ENCODE data around the gene ADCY9. TPM values are rescaled to one million over a fixed set of nuclear protein-coding genes. Genes with fewer than 3 reads are reported as not detected.
"Not testable (repeated sequence)": the region's sequence is repeated elsewhere in the genome, so short reads cannot be mapped to it uniquely, and the experiment has no call there.

ADCY9 gene
- total RNA-seq, 1 donor = 9.7 TPM

GRCh38 chr16:3964686-3965290 is 151.5 kb downstream of the ADCY9 start:
- Histone ChIP-seq H3K27me3 (ENCODE audit: insufficient read depth, low read length) (peaks cover 4% of the 10 kb centered on the region), H3K4me3 (ENCODE audit: low read length) (no peak overlapping the region), H3K9me3 (ENCODE audit: low read depth, low read length) (no peaks in the 10 kb centered on the region), H3K4me1 (ENCODE audit: insufficient read depth, low read length) (peaks cover 21% of the 10 kb centered on the region)

- H3K4me1 ChIP-seq (ENCODE audit: insufficient read depth, low read length) = peaks cover 21% of the 10 kb centered on the region
- H3K9me3 ChIP-seq (ENCODE audit: low read depth, low read length) = no peaks in the 10 kb centered on the region
- H3K27me3 ChIP-seq (ENCODE audit: insufficient read depth, low read length) = peaks cover 4% of the 10 kb centered on the region
- H3K4me3 ChIP-seq (ENCODE audit: low read length) = no peak overlapping the region
Measured at GRCh38 chr16:3963886-3964685, 152.2 kb downstream of the ADCY9 start.

GRCh38 chr16:3963203-3963602 is 153.0 kb downstream of the ADCY9 start:
- H3K27me3 ChIP-seq (ENCODE audit: insufficient read depth, low read length) = peaks cover 4% of the 10 kb centered on the region
- no peaks in the 10 kb centered on the region for H3K9me3 ChIP-seq (ENCODE audit: low read depth, low read length)
- H3K4me3 ChIP-seq (ENCODE audit: low read length) = no peak overlapping the region
- peaks cover 21% of the 10 kb centered on the region for H3K4me1 ChIP-seq (ENCODE audit: insufficient read depth, low read length)

- peaks cover 21% of the 10 kb centered on the region for H3K4me1 ChIP-seq (ENCODE audit: insufficient read depth, low read length)
- H3K27me3 ChIP-seq (ENCODE audit: insufficient read depth, low read length) = peaks cover 4% of the 10 kb centered on the region
- H3K4me3 ChIP-seq (ENCODE audit: low read length) = no peak overlapping the region
- no peaks in the 10 kb centered on the region for H3K9me3 ChIP-seq (ENCODE audit: low read depth, low read length)
Measured at GRCh38 chr16:3961449-3961849, 154.8 kb downstream of the ADCY9 start.

GRCh38 chr16:3959926-3960590 is 156.2 kb downstream of the ADCY9 start:
- peaks cover 21% of the 10 kb centered on the region for H3K4me1 ChIP-seq (ENCODE audit: insufficient read depth, low read length)
- H3K27me3 ChIP-seq (ENCODE audit: insufficient read depth, low read length); H3K4me3 ChIP-seq (ENCODE audit: low read length); H3K9me3 ChIP-seq (ENCODE audit: low read depth, low read length): not testable (repeated sequence)

GRCh38 chr16:3959148-3959547 is 157.1 kb downstream of the ADCY9 start:
- Histone ChIP-seq H3K9me3 (ENCODE audit: low read depth, low read length) (no peaks in the 10 kb centered on the region), H3K27me3 (ENCODE audit: insufficient read depth, low read length) (peaks cover 15% of the 10 kb centered on the region), H3K4me1 (ENCODE audit: insufficient read depth, low read length) (peaks cover 21% of the 10 kb centered on the region), H3K4me3 (ENCODE audit: low read length) (no peak overlapping the region)

- Histone ChIP-seq H3K4me1 (ENCODE audit: insufficient read depth, low read length) (peaks cover 11% of the 10 kb centered on the region), H3K9me3 (ENCODE audit: low read depth, low read length) (no peaks in the 10 kb centered on the region), H3K4me3 (ENCODE audit: low read length) (no peak overlapping the region), H3K27me3 (ENCODE audit: insufficient read depth, low read length) (peaks cover 12% of the 10 kb centered on the region)
Measured at GRCh38 chr16:3957344-3957980, 158.8 kb downstream of the ADCY9 start.

GRCh38 chr16:3954411-3954921 is 161.8 kb downstream of the ADCY9 start:
- Histone ChIP-seq H3K9me3 (ENCODE audit: low read depth, low read length) (no peaks in the 10 kb centered on the region), H3K27me3 (ENCODE audit: insufficient read depth, low read length) (peaks cover 12% of the 10 kb centered on the region), H3K4me1 (ENCODE audit: insufficient read depth, low read length) (no peaks in the 10 kb centered on the region), H3K4me3 (ENCODE audit: low read length) (no peak overlapping the region)

- Histone ChIP-seq H3K4me3 (ENCODE audit: low read length) (no peak overlapping the region), H3K27me3 (ENCODE audit: insufficient read depth, low read length) (peaks cover 12% of the 10 kb centered on the region), H3K9me3 (ENCODE audit: low read depth, low read length) (no peaks in the 10 kb centered on the region), H3K4me1 (ENCODE audit: insufficient read depth, low read length) (no peaks in the 10 kb centered on the region)
Measured at GRCh38 chr16:3953728-3954410, 162.4 kb downstream of the ADCY9 start.

- Histone ChIP-seq H3K9me3 (ENCODE audit: low read depth, low read length) (no peaks in the 10 kb centered on the region), H3K4me1 (ENCODE audit: insufficient read depth, low read length) (no peaks in the 10 kb centered on the region), H3K27me3 (ENCODE audit: insufficient read depth, low read length) (peaks cover 12% of the 10 kb centered on the region), H3K4me3 (ENCODE audit: low read length) (no peak overlapping the region)
Measured at GRCh38 chr16:3952737-3953131, 163.5 kb downstream of the ADCY9 start.

- H3K4me1 ChIP-seq (ENCODE audit: insufficient read depth, low read length) = no peaks in the 10 kb centered on the region
- peaks cover 12% of the 10 kb centered on the region for H3K27me3 ChIP-seq (ENCODE audit: insufficient read depth, low read length)
- no peak overlapping the region for H3K4me3 ChIP-seq (ENCODE audit: low read length)
Measured at GRCh38 chr16:3951861-3952736, 164.1 kb downstream of the ADCY9 start.

GRCh38 chr16:3951380-3951779 is 164.9 kb downstream of the ADCY9 start:
- H3K4me3 ChIP-seq (ENCODE audit: low read length); H3K9me3 ChIP-seq (ENCODE audit: low read depth, low read length); H3K4me1 ChIP-seq (ENCODE audit: insufficient read depth, low read length): not testable (repeated sequence)
- H3K27me3 ChIP-seq (ENCODE audit: insufficient read depth, low read length) = peaks cover 12% of the 10 kb centered on the region

More at GRCh38 chr16:3951861-3952736, 164.1 kb downstream of the ADCY9 start:
- H3K9me3 ChIP-seq (ENCODE audit: low read depth, low read length) = no peaks in the 10 kb centered on the region

GRCh38 chr16:3950343-3951193 is 165.7 kb downstream of the ADCY9 start:
- H3K27me3 ChIP-seq (ENCODE audit: insufficient read depth, low read length) = peaks cover 12% of the 10 kb centered on the region
- H3K4me1 ChIP-seq (ENCODE audit: insufficient read depth, low read length) = no peaks in the 10 kb centered on the region
- H3K9me3 ChIP-seq (ENCODE audit: low read depth, low read length) = no peaks in the 10 kb centered on the region
- H3K4me3 ChIP-seq (ENCODE audit: low read length) = no peak overlapping the region

Measured in mononuclear cell (primary cell).